Measurements from ENCODE around the gene TENM3. TPM values are rescaled to one million over a fixed set of nuclear protein-coding genes. Genes with fewer than 3 reads are reported as not detected.

The TENM3 gene
- total and polyA plus RNA-seq, 2 donors (not counting 3 experiments of a cell fraction or from before 2014, with no cell fraction given), result 3.2 to 6.2 TPM

DNA sequence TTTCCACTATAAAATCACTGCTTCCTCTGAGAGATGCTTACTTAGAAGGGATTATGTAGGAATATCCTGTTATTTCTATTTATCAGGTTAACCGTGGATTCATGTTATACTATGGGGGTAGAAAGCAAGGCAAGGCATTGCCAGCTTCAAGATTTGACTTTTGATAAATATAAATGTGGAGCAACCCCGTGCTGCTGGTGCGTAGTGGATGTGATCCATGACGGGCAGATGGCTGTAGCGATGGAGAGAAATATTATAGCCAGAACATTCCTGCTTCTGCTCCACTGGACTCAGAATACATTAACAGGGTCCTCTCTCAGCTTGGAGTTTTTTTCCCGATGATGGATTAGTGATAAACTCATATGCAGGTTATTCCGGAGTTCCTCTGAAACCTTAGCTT, 157.6 kb downstream of the TENM3 start:
- Histone ChIP-seq H3K4me2 (ENCODE audit: insufficient read depth, low read length) (no peak overlapping the region), H3K4me1 (ENCODE audit: control insufficient read depth, extremely low read depth, insufficient read depth, low read length) (no peaks in the 10 kb centered on the region), H4K20me1 (replicated peaks; ENCODE audit: control insufficient read depth, extremely low read depth, insufficient read depth, low read length) (no peaks in the 10 kb centered on the region), H3K9me3 (replicated peaks; ENCODE audit: control insufficient read depth, insufficient read depth, low read length) (no peaks in the 10 kb centered on the region), H3K9ac (replicated peaks; ENCODE audit: extremely low read depth, insufficient read depth, low read length) (no peak overlapping the region), H3K36me3 (ENCODE audit: control insufficient read depth in 2 of 2, extremely low read depth in 1 of 2, insufficient read depth in 2 of 2, low read length in 2 of 2) (no peaks in the 10 kb centered on the region), H3K9me1 (replicated peaks; ENCODE audit: control insufficient read depth, extremely low read depth, insufficient read depth, low read length) (no peaks in the 10 kb centered on the region), H3K79me2 (ENCODE audit: control insufficient read depth, insufficient read depth, low read length) (no peaks in the 10 kb centered on the region), H2AFZ (ENCODE audit: low read depth, low read length) (no peak overlapping the region), H3K27ac (ENCODE audit: insufficient read depth, low read depth, low read length) (no peak overlapping the region), H3K27me3 (ENCODE audit: control insufficient read depth in 2 of 2, insufficient read depth in 2 of 2, low read length in 2 of 2) (no peaks in the 10 kb centered on the region), H3K4me3 (replicated peaks in 1 of 3; ENCODE audit: insufficient read depth in 1 of 3, low read depth in 1 of 3, low read length in 3 of 3) (no peak overlapping the region)
- TF ChIP-seq EZH2 (IDR thresholded peaks at IDR 0.05; ENCODE audit: borderline replicate concordance, low read depth, low read length, severe bottlenecking) (no peak), GATA2 (IDR thresholded peaks at IDR 0.05; ENCODE audit: insufficient read depth, insufficient read length, low read depth, low read length) (no peak)
- dilution Hi-C loops (cut with MboI; ENCODE audit: extremely low pct_ligation_motif_present, low sequenced_read_pairs) (no loop called here), intact Hi-C loops (cut with micrococcal nuclease) (no loop called here)
- ChIA-PET CTCF (no interaction called here), POLR2A (no interaction called here)
- BruUV-seq (replicated peaks), result no TSS peak
- FAIRE-seq (no peak), DNase-seq (ENCODE audit: low read depth, low spot score) (no peak)

DNA sequence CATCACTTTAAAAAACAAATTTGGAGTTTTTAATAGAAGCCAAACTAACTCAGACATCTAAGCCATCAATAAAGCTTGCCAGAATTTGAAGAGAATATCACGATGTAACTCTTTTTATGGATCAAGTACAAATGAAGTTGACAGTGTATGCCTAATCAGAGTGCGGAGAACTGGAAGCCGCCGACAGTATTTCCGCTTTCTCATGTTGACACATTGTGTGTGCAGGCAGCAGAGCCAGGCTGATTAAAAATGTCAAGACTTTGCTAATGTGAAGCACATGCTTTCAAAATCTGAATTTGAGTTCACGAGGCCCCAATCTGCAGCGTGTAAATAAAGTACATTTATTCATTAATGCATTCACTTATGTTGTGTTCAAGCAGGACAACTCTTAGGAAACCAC, 161.2 kb downstream of the TENM3 start:
- ChIA-PET POLR2A (no interaction called here), CTCF (no interaction called here)
- no peaks in the 10 kb centered on the region for H3K4me1 ChIP-seq (ENCODE audit: control insufficient read depth, extremely low read depth, insufficient read depth, low read length)
- dilution Hi-C loops (cut with MboI; ENCODE audit: extremely low pct_ligation_motif_present, low sequenced_read_pairs), result no loop called here
- H3K36me3 ChIP-seq (ENCODE audit: control insufficient read depth in 2 of 2, extremely low read depth in 1 of 2, insufficient read depth in 2 of 2, low read length in 2 of 2), result no peaks in the 10 kb centered on the region
- no peak overlapping the region for H3K27ac ChIP-seq (ENCODE audit: insufficient read depth, low read depth, low read length)
- no peaks in the 10 kb centered on the region for H3K27me3 ChIP-seq (ENCODE audit: control insufficient read depth in 2 of 2, insufficient read depth in 2 of 2, low read length in 2 of 2)
- FAIRE-seq, result no peak
- BruUV-seq (replicated peaks), result no TSS peak
- no peak overlapping the region for H2AFZ ChIP-seq (ENCODE audit: low read depth, low read length)
- intact Hi-C loops (cut with micrococcal nuclease), result no loop called here
- H3K9me3 ChIP-seq (replicated peaks; ENCODE audit: control insufficient read depth, insufficient read depth, low read length), result no peaks in the 10 kb centered on the region
- no peaks in the 10 kb centered on the region for H3K9me1 ChIP-seq (replicated peaks; ENCODE audit: control insufficient read depth, extremely low read depth, insufficient read depth, low read length)
- no peak overlapping the region for H3K4me2 ChIP-seq (ENCODE audit: insufficient read depth, low read length)
- TF ChIP-seq MYC (IDR thresholded peaks at IDR 0.05; ENCODE audit: low read depth, low read length), result no peak
- TF ChIP-seq, protein P1, sequence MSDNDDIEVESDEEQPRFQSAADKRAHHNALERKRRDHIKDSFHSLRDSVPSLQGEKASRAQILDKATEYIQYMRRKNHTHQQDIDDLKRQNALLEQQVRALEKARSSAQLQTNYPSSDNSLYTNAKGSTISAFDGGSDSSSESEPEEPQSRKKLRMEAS (IDR thresholded peaks at IDR 0.05; ENCODE audit: insufficient read depth, insufficient read length), result no peak
- TF ChIP-seq, protein P2, sequence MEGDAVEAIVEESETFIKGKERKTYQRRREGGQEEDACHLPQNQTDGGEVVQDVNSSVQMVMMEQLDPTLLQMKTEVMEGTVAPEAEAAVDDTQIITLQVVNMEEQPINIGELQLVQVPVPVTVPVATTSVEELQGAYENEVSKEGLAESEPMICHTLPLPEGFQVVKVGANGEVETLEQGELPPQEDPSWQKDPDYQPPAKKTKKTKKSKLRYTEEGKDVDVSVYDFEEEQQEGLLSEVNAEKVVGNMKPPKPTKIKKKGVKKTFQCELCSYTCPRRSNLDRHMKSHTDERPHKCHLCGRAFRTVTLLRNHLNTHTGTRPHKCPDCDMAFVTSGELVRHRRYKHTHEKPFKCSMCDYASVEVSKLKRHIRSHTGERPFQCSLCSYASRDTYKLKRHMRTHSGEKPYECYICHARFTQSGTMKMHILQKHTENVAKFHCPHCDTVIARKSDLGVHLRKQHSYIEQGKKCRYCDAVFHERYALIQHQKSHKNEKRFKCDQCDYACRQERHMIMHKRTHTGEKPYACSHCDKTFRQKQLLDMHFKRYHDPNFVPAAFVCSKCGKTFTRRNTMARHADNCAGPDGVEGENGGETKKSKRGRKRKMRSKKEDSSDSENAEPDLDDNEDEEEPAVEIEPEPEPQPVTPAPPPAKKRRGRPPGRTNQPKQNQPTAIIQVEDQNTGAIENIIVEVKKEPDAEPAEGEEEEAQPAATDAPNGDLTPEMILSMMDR (IDR thresholded peaks at IDR 0.05; ENCODE audit: extremely low read depth in 1 of 2, insufficient read depth in 1 of 2, low read depth in 1 of 2, low read length in 2 of 2), result no peak
- no peak for TF ChIP-seq JUN (IDR thresholded peaks at IDR 0.05; ENCODE audit: borderline replicate concordance, insufficient read depth, insufficient read length, low read depth)
- TF ChIP-seq GATA2 (IDR thresholded peaks at IDR 0.05; ENCODE audit: insufficient read depth, insufficient read length, low read depth, low read length), result no peak
- TF ChIP-seq EZH2 (IDR thresholded peaks at IDR 0.05; ENCODE audit: borderline replicate concordance, low read depth, low read length, severe bottlenecking), result no peak
- TF ChIP-seq FOS (IDR thresholded peaks at IDR 0.05; ENCODE audit: borderline replicate concordance, insufficient read depth, low read length), result no peak
- TF ChIP-seq POLR2AphosphoS5 (IDR thresholded peaks at IDR 0.05; ENCODE audit: insufficient read depth, low read depth, low read length), result no peak
- no peak for TF ChIP-seq POLR2A (IDR thresholded peaks at IDR 0.05; ENCODE audit: low read depth, low read length)
- no peaks in the 10 kb centered on the region for H4K20me1 ChIP-seq (replicated peaks; ENCODE audit: control insufficient read depth, extremely low read depth, insufficient read depth, low read length)
- no peak overlapping the region for H3K9ac ChIP-seq (replicated peaks; ENCODE audit: extremely low read depth, insufficient read depth, low read length)
- no peaks in the 10 kb centered on the region for H3K79me2 ChIP-seq (ENCODE audit: control insufficient read depth, insufficient read depth, low read length)
- H3K4me3 ChIP-seq (replicated peaks in 1 of 3; ENCODE audit: insufficient read depth in 1 of 3, low read depth in 1 of 3, low read length in 3 of 3), result no peak overlapping the region
- no peak for DNase-seq (ENCODE audit: low read depth, low spot score)
